WTC11 (cell line): Measurements from ENCODE around the gene GALNT18. TPM values are rescaled to one million over a fixed set of nuclear protein-coding genes. Genes with fewer than 3 reads are reported as not detected.
A peak's percentile ranks its signal among the peaks of the same experiment; 100 is the strongest.

ENCODE experiments used
- ATAC-seq: fragments of 200-7000 bp; cut with Tn5 transposase; 2 replicates; pipeline ENCODE4 v1.10.0; 2021; ENCODE audit warnings: mild to moderate bottlenecking, moderate library complexity
- CTCF ChIA-PET: fragments of 300-600 bp; sonication (Branson Sonifier 250); formaldehyde crosslinking; loops from one replicate; lab custom pipeline; 2021; ENCODE audit warnings: antibody characterized with exemption; lab: Charles Lee
- POLR2A ChIA-PET: fragments of 350-600 bp; sonication (Branson Sonifier 250); formaldehyde crosslinking; loops from one replicate; lab custom pipeline; 2021; ENCODE audit warnings: antibody characterized with exemption; lab: Charles Lee
- DNase-seq: peaks from one replicate; pipeline ENCODE4 v3.0.0; 2021; ENCODE audit warnings: low spot score
- H3K27ac Mint-ChIP-seq: 2 replicates; pipeline ENCODE4 v1.8.0; 2021; ENCODE audit warnings: mixed read lengths
- H3K27me3 Mint-ChIP-seq: 2 replicates; pipeline ENCODE4 v1.8.0; 2021; ENCODE audit warnings: low read depth, mild to moderate bottlenecking, moderate library complexity, mixed read lengths
- H3K36me3 Mint-ChIP-seq: 2 replicates; pipeline ENCODE4 v1.8.0; 2021; ENCODE audit warnings: mixed read lengths
- H3K4me1 Mint-ChIP-seq: 2 replicates; pipeline ENCODE4 v1.8.0; 2022; ENCODE audit warnings: mixed read lengths
- H3K4me3 Mint-ChIP-seq: 2 replicates; pipeline ENCODE4 v1.8.0; 2021; ENCODE audit warnings: mild to moderate bottlenecking, moderate library complexity, mixed read lengths
- H3K9me3 Mint-ChIP-seq: 2 replicates; pipeline ENCODE4 v1.8.0; 2021; ENCODE audit warnings: mixed read lengths
- CREB1 ChIP-seq: sonication (generic); formaldehyde crosslinking; IDR thresholded peaks from 2 replicates; pipeline ENCODE4 v1.8.0; 2023; ENCODE audit warnings: mild to moderate bottlenecking, missing genetic modification reagents
- EMX1 ChIP-seq: fragments of 250-450 bp; sonication (Bioruptor Pico); IDR thresholded peaks from 2 replicates; pipeline ENCODE4 v1.8.0; 2021; ENCODE audit warnings: mild to moderate bottlenecking
- ETV6 ChIP-seq: sonication (generic); formaldehyde crosslinking; IDR thresholded peaks from 2 replicates; pipeline ENCODE4 v1.8.1; 2022; ENCODE audit warnings: mild to moderate bottlenecking, missing genetic modification reagents
- GABPB1 ChIP-seq: sonication (generic); formaldehyde crosslinking; IDR thresholded peaks from 2 replicates; pipeline ENCODE4 v1.8.1; 2023; ENCODE audit warnings: mild to moderate bottlenecking, missing genetic modification reagents
- GRHL2 ChIP-seq: fragments of 250-450 bp; sonication (Bioruptor Pico); IDR thresholded peaks from 2 replicates; pipeline ENCODE4 v1.8.0; 2022; ENCODE audit warnings: mild to moderate bottlenecking, moderate library complexity; ENCODE audit not compliant: insufficient replicate concordance, severe bottlenecking
- MYBL2 ChIP-seq: sonication (generic); formaldehyde crosslinking; IDR thresholded peaks from 2 replicates; pipeline ENCODE4 v1.8.1; 2023; ENCODE audit warnings: mild to moderate bottlenecking, moderate library complexity, missing genetic modification reagents
- NFE2L1 ChIP-seq: sonication (generic); formaldehyde crosslinking; IDR thresholded peaks from 2 replicates; pipeline ENCODE4 v1.8.1; 2023; ENCODE audit warnings: missing genetic modification reagents
- OVOL2 ChIP-seq: fragments of 250-450 bp; sonication (Bioruptor Pico); IDR thresholded peaks from 2 replicates; pipeline ENCODE4 v1.9.0; 2021; ENCODE audit warnings: mild to moderate bottlenecking, borderline replicate concordance
- PRRX2 ChIP-seq: fragments of 250-450 bp; sonication (Bioruptor Pico); IDR thresholded peaks from 2 replicates; pipeline ENCODE4 v1.8.0; 2021; ENCODE audit warnings: mild to moderate bottlenecking
- TEAD1 ChIP-seq: sonication (generic); formaldehyde crosslinking; IDR thresholded peaks from 2 replicates; pipeline ENCODE4 v1.8.0; 2022; ENCODE audit warnings: mild to moderate bottlenecking, missing genetic modification reagents
- ZNF219 ChIP-seq: sonication (generic); formaldehyde crosslinking; IDR thresholded peaks from 2 replicates; pipeline ENCODE4 v1.8.0; 2023; ENCODE audit warnings: missing genetic modification reagents, mild to moderate bottlenecking, borderline replicate concordance
- total RNA-seq: library from RNA; stranded (reverse); gene quantifications from 3 replicates; pipeline ENCODE4 v1.2.3, GENCODE V29; 2021
- TF ChIP-seq, protein P1 (sequence below): fragments of 250-450 bp; sonication (Bioruptor Pico); IDR thresholded peaks from 2 replicates; pipeline ENCODE4 v1.8.0; 2021; ENCODE audit warnings: mild to moderate bottlenecking
- TF ChIP-seq, protein P2 (sequence below): sonication (generic); formaldehyde crosslinking; IDR thresholded peaks from 2 replicates; pipeline ENCODE4 v1.8.1; 2022; ENCODE audit warnings: low read depth, missing genetic modification reagents, borderline replicate concordance
- TF ChIP-seq, protein P3 (sequence below): sonication (generic); formaldehyde crosslinking; IDR thresholded peaks from 2 replicates; pipeline ENCODE4 v1.8.0; 2022; ENCODE audit warnings: mild to moderate bottlenecking, missing genetic modification reagents
- TF ChIP-seq, protein P4 (sequence below): sonication (generic); formaldehyde crosslinking; IDR thresholded peaks from 2 replicates; pipeline ENCODE4 v1.8.0; 2023; ENCODE audit warnings: missing genetic modification reagents
- TF ChIP-seq, protein P5 (sequence below): sonication (generic); formaldehyde crosslinking; IDR thresholded peaks from 2 replicates; pipeline ENCODE4 v1.8.0; 2023; ENCODE audit warnings: mild to moderate bottlenecking, missing genetic modification reagents
- TF ChIP-seq, protein P6 (sequence below): sonication (generic); formaldehyde crosslinking; IDR thresholded peaks from 2 replicates; pipeline ENCODE4 v1.8.1; 2022; ENCODE audit warnings: mild to moderate bottlenecking, moderate library complexity, missing genetic modification reagents
- TF ChIP-seq, protein P7 (sequence below): fragments of 250-450 bp; sonication (Bioruptor Pico); IDR thresholded peaks from 2 replicates; pipeline ENCODE4 v1.9.0; 2021; ENCODE audit warnings: mild to moderate bottlenecking
- TF ChIP-seq, protein P8 (sequence below): sonication (generic); formaldehyde crosslinking; conservative IDR thresholded peaks from 2 replicates; pipeline ENCODE4 v1.8.1; 2022; ENCODE audit warnings: mild to moderate bottlenecking, missing genetic modification reagents

Gene GALNT18
- total RNA-seq, 1 experiment from 2014 or later, result 5.0 TPM

DNA sequence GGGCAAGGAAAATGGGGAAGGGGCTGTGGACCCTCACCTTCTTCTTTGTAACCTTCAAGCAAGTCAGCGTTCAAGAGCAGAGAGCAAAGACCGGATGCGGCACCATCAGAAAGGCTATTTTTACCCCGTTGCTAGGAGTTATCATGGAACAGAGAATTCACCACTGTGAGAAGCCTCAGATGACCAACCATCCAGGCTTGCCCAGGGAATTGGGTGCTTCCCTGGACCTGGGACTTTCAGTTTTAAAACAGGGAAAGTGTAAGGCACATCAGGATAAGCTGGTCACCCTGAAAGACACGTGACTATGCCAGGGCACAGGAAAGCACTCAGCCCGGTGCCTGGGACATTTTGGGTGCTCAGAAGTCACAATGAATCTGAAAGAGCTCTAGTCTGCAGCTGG, 10.4 kb downstream of the GALNT18 start (continued):
- TF ChIP-seq, protein P1, sequence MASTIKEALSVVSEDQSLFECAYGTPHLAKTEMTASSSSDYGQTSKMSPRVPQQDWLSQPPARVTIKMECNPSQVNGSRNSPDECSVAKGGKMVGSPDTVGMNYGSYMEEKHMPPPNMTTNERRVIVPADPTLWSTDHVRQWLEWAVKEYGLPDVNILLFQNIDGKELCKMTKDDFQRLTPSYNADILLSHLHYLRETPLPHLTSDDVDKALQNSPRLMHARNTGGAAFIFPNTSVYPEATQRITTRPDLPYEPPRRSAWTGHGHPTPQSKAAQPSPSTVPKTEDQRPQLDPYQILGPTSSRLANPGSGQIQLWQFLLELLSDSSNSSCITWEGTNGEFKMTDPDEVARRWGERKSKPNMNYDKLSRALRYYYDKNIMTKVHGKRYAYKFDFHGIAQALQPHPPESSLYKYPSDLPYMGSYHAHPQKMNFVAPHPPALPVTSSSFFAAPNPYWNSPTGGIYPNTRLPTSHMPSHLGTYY, result no peak

DNA sequence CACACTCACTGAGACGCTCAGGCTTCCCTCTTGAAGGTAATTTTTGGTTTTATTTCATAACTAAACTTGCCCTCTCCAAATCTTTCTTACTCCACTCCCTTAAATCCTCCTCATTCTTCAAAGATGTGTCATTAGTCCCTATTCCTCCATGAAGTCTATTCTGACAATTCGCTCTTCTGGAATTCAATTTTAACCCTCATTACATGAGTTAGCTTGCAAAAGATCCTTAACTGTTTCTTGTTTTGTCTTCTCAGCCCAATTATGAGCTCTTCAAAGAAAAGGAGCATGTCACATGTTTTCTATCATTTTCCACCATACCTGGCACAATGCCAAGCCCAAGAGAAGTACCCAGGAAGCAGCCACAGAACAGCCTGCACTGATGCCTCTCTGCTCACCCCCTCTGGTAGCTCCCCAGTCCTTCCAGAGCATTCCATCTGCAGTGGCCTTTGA, 13.0 kb downstream of the GALNT18 start:
- no peak for ATAC-seq
- H3K36me3 Mint-ChIP-seq, result no peaks in the 10 kb centered on the region
- TF ChIP-seq, protein P2, sequence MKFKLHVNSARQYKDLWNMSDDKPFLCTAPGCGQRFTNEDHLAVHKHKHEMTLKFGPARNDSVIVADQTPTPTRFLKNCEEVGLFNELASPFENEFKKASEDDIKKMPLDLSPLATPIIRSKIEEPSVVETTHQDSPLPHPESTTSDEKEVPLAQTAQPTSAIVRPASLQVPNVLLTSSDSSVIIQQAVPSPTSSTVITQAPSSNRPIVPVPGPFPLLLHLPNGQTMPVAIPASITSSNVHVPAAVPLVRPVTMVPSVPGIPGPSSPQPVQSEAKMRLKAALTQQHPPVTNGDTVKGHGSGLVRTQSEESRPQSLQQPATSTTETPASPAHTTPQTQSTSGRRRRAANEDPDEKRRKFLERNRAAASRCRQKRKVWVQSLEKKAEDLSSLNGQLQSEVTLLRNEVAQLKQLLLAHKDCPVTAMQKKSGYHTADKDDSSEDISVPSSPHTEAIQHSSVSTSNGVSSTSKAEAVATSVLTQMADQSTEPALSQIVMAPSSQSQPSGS, result no peak
- TF ChIP-seq CREB1, result no peak
- no peak for TF ChIP-seq GRHL2
- TF ChIP-seq, protein P3, sequence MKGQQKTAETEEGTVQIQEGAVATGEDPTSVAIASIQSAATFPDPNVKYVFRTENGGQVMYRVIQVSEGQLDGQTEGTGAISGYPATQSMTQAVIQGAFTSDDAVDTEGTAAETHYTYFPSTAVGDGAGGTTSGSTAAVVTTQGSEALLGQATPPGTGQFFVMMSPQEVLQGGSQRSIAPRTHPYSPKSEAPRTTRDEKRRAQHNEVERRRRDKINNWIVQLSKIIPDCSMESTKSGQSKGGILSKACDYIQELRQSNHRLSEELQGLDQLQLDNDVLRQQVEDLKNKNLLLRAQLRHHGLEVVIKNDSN (CRISPR knock-in tag), result no peak
- no peak for TF ChIP-seq EMX1 (CRISPR knock-in tag)
- no peak for TF ChIP-seq PRRX2 (CRISPR knock-in tag)
- TF ChIP-seq ETV6 (CRISPR knock-in tag), result no peak
- no peak for TF ChIP-seq TEAD1 (CRISPR knock-in tag)
- TF ChIP-seq OVOL2, result no peak
- TF ChIP-seq, protein P4, sequence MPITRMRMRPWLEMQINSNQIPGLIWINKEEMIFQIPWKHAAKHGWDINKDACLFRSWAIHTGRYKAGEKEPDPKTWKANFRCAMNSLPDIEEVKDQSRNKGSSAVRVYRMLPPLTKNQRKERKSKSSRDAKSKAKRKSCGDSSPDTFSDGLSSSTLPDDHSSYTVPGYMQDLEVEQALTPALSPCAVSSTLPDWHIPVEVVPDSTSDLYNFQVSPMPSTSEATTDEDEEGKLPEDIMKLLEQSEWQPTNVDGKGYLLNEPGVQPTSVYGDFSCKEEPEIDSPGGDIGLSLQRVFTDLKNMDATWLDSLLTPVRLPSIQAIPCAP (CRISPR knock-in tag), result no peak
- TF ChIP-seq ZNF219, result no peak
- TF ChIP-seq GABPB1 (CRISPR knock-in tag), result no peak
- no peak for TF ChIP-seq NFE2L1 (CRISPR knock-in tag)
- TF ChIP-seq, all 79 proteins: peak for 0
- POLR2A ChIA-PET, result no interaction called here
- Mint-ChIP-seq H3K4me3 (no peak overlapping the region), H3K9me3 (peaks cover 3% of the 10 kb centered on the region; the same call in 1 of the 2 replicates), H3K4me1 (peaks cover 21% of the 10 kb centered on the region), H3K27me3 (no peaks in the 10 kb centered on the region), H3K27ac (no peak overlapping the region; the same call in 1 of the 2 replicates)
- CTCF ChIA-PET, result interaction anchor here (1.4 kb wide), 1 partner anchor 11 kb away, joined by 3 read pairs; no protein-coding TSS in a partner anchor
- DNase-seq, result no peak

DNA sequence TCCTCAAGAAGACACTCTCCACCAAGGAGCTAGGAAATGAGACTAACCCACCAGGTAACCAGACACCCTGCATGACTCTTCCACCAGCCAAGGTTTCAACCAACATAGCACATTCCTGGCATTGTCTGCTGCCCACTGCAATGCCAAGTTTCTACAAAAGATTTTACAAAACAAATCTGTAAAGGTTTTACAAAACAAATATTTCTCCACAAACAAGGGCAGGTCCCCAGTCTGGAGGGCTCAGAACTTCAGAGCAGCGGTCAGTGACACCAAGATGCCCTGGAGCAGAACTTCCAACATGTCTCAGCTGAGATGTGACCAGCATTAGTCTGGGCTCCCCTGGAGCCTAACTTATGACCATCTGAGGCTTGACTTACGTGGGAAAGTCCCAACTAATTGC, 14.0 kb downstream of the GALNT18 start:
- Mint-ChIP-seq H3K4me1 (peaks cover 21% of the 10 kb centered on the region), H3K4me3 (no peak overlapping the region), H3K36me3 (no peaks in the 10 kb centered on the region), H3K27ac (no peak overlapping the region; the same call in 1 of the 2 replicates), H3K9me3 (peaks cover 3% of the 10 kb centered on the region; the same call in 1 of the 2 replicates), H3K27me3 (no peaks in the 10 kb centered on the region)
- peak; percentile 36; the same call in 1 of the 2 replicates for ATAC-seq
- ChIA-PET POLR2A (no interaction called here), CTCF (no interaction called here)
- no peak for DNase-seq
- no peak for TF ChIP-seq MYBL2 (CRISPR knock-in tag)
- TF ChIP-seq, protein P5, sequence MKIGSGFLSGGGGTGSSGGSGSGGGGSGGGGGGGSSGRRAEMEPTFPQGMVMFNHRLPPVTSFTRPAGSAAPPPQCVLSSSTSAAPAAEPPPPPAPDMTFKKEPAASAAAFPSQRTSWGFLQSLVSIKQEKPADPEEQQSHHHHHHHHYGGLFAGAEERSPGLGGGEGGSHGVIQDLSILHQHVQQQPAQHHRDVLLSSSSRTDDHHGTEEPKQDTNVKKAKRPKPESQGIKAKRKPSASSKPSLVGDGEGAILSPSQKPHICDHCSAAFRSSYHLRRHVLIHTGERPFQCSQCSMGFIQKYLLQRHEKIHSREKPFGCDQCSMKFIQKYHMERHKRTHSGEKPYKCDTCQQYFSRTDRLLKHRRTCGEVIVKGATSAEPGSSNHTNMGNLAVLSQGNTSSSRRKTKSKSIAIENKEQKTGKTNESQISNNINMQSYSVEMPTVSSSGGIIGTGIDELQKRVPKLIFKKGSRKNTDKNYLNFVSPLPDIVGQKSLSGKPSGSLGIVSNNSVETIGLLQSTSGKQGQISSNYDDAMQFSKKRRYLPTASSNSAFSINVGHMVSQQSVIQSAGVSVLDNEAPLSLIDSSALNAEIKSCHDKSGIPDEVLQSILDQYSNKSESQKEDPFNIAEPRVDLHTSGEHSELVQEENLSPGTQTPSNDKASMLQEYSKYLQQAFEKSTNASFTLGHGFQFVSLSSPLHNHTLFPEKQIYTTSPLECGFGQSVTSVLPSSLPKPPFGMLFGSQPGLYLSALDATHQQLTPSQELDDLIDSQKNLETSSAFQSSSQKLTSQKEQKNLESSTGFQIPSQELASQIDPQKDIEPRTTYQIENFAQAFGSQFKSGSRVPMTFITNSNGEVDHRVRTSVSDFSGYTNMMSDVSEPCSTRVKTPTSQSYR, result no peak
- TF ChIP-seq, protein P6, sequence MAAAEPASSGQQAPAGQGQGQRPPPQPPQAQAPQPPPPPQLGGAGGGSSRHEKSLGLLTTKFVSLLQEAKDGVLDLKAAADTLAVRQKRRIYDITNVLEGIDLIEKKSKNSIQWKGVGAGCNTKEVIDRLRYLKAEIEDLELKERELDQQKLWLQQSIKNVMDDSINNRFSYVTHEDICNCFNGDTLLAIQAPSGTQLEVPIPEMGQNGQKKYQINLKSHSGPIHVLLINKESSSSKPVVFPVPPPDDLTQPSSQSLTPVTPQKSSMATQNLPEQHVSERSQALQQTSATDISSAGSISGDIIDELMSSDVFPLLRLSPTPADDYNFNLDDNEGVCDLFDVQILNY (CRISPR knock-in tag), result no peak
- TF ChIP-seq, protein P7, sequence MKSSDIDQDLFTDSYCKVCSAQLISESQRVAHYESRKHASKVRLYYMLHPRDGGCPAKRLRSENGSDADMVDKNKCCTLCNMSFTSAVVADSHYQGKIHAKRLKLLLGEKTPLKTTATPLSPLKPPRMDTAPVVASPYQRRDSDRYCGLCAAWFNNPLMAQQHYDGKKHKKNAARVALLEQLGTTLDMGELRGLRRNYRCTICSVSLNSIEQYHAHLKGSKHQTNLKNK (CRISPR knock-in tag), result no peak
- TF ChIP-seq, protein P8, sequence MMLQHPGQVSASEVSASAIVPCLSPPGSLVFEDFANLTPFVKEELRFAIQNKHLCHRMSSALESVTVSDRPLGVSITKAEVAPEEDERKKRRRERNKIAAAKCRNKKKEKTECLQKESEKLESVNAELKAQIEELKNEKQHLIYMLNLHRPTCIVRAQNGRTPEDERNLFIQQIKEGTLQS, result no peak
